ENCODE data around the gene ALG14. TPM values are rescaled to one million over a fixed set of nuclear protein-coding genes. Genes with fewer than 3 reads are reported as not detected.

The ALG14 gene
- total and polyA plus RNA-seq, 2 donors (not counting 3 experiments of a cell fraction or from before 2014, with no cell fraction given): 2.6 to 8.6 TPM

DNA sequence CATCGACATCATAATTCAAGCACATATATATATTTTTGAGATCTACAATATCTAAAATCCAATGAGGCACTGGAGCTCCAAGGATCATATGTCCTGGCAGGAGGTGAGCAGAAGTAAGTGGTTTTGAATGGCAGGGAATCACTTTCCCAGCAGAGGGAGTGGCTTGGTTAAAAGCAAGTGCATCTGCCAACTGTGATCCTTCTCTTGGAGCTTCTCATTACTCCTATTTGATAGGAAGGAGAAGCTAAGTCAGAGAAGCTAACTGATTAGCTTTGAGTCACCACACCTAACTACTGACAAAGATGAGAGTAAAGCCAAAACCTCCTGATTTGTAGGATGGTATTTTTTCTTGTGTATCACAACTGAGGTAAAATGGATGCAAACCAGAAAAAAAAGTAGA lies 55.0 kb downstream of the ALG14 start:
- H3K27me3 ChIP-seq (ENCODE audit: control insufficient read depth in 2 of 2, insufficient read depth in 2 of 2, low read length in 2 of 2): no peaks in the 10 kb centered on the region
- peaks cover 28% of the 10 kb centered on the region for H3K4me1 ChIP-seq (ENCODE audit: control insufficient read depth, extremely low read depth, insufficient read depth, low read length)
- no peak overlapping the region for H3K4me2 ChIP-seq (ENCODE audit: insufficient read depth, low read length)
- no peak overlapping the region for H3K27ac ChIP-seq (ENCODE audit: insufficient read depth, low read depth, low read length)
- no peak overlapping the region for H3K4me3 ChIP-seq (replicated peaks in 1 of 3; ENCODE audit: insufficient read depth in 1 of 3, low read depth in 1 of 3, low read length in 3 of 3)
- no peak overlapping the region for H2AFZ ChIP-seq (ENCODE audit: low read depth, low read length)
- H3K9me3 ChIP-seq (replicated peaks; ENCODE audit: control insufficient read depth, insufficient read depth, low read length): no peaks in the 10 kb centered on the region
- no peaks in the 10 kb centered on the region for H3K79me2 ChIP-seq (ENCODE audit: control insufficient read depth, insufficient read depth, low read length)
- no peak for FAIRE-seq
- ChIA-PET POLR2A (no interaction called here), CTCF (interaction anchor here (0.9 to 2.0 kb wide), 2 partner anchors 9 to 24 kb away, joined by 3 to 5 read pairs; no protein-coding TSS in a partner anchor)
- no TSS peak for BruUV-seq (replicated peaks)
- no peak for DNase-seq (ENCODE audit: low read depth, low spot score)
- intact Hi-C loops (cut with micrococcal nuclease) (no loop called here), dilution Hi-C loops (cut with MboI; ENCODE audit: extremely low pct_ligation_motif_present, low sequenced_read_pairs) (no loop called here)
- H3K9ac ChIP-seq (replicated peaks; ENCODE audit: extremely low read depth, insufficient read depth, low read length): no peak overlapping the region
- no peaks in the 10 kb centered on the region for H4K20me1 ChIP-seq (replicated peaks; ENCODE audit: control insufficient read depth, extremely low read depth, insufficient read depth, low read length)
- H3K36me3 ChIP-seq (ENCODE audit: control insufficient read depth in 2 of 2, extremely low read depth in 1 of 2, insufficient read depth in 2 of 2, low read length in 2 of 2): no peaks in the 10 kb centered on the region
- TF ChIP-seq FOS (IDR thresholded peaks at IDR 0.05; ENCODE audit: borderline replicate concordance, insufficient read depth, low read length) (no peak), CTCF (IDR thresholded peaks at IDR 0.05; ENCODE audit: extremely low read depth in 1 of 2, insufficient read depth in 1 of 2, low read depth in 1 of 2, low read length in 2 of 2) (no peak), POLR2A (IDR thresholded peaks at IDR 0.05; ENCODE audit: low read depth, low read length) (no peak), EZH2 (IDR thresholded peaks at IDR 0.05; ENCODE audit: borderline replicate concordance, low read depth, low read length, severe bottlenecking) (no peak), POLR2AphosphoS5 (IDR thresholded peaks at IDR 0.05; ENCODE audit: insufficient read depth, low read depth, low read length) (no peak), MYC (IDR thresholded peaks at IDR 0.05; ENCODE audit: low read depth, low read length) (no peak), JUN (IDR thresholded peaks at IDR 0.05; ENCODE audit: borderline replicate concordance, insufficient read depth, insufficient read length, low read depth) (no peak), GATA2 (IDR thresholded peaks at IDR 0.05; ENCODE audit: insufficient read depth, insufficient read length, low read depth, low read length) (no peak)
- TF ChIP-seq, protein P1, sequence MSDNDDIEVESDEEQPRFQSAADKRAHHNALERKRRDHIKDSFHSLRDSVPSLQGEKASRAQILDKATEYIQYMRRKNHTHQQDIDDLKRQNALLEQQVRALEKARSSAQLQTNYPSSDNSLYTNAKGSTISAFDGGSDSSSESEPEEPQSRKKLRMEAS (IDR thresholded peaks at IDR 0.05; ENCODE audit: insufficient read depth, insufficient read length): no peak
- H3K9me1 ChIP-seq (replicated peaks; ENCODE audit: control insufficient read depth, extremely low read depth, insufficient read depth, low read length): no peaks in the 10 kb centered on the region

Data from endothelial cell of umbilical vein (primary cell).